OCI-M2 (cell line): ENCODE measurements around the gene STARD3.

ENCODE experiments used
- DNase-seq: peaks from one replicate; lab custom pipeline; 2025; ENCODE audit not compliant: unreplicated experiment; lab: John Stamatoyannopoulos, UW

STARD3 gene

DNA sequence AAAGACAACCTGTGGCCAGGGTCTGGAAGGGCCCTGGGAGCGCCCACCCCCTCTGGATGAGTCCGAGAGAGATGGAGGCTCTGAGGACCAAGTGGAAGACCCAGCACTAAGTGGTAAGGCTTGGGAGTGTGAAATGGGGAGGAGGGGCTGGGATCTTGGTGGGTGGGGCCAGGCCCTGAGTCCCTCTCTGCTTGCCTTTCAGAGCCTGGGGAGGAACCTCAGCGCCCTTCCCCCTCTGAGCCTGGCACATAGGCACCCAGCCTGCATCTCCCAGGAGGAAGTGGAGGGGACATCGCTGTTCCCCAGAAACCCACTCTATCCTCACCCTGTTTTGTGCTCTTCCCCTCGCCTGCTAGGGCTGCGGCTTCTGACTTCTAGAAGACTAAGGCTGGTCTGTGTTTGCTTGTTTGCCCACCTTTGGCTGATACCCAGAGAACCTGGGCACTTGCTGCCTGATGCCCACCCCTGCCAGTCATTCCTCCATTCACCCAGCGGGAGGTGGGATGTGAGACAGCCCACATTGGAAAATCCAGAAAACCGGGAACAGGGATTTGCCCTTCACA lies 1.2 kb upstream of the STARD3 start:
- no peak for DNase-seq

- DNase-seq: no peak
Observed at GRCh38 chr17:39636587-39636926, 387 bp upstream of the STARD3 start.

- no peak for DNase-seq
Observed at GRCh38 chr17:39638317-39638716, 1.4 kb downstream of the STARD3 start.

DNA sequence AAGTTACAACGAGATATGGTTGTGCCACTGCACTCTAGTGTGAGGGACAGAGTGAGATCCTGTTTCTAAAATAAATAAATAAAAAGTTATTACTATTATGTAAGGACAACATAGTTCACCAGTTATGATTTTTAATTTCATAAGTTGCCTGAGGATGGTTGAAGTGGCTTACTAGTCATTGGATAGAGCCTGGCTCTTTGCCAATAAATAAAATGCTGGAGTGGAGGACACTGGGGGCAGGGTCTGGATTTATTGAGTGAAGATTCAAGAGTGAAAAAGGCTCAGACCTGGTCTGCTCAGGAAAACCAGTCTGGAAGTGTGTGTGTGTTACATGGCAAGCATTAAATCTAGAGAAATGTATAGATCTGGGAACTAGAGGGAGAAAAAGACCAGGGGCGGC lies 2.1 kb downstream of the STARD3 start:
- DNase-seq: no peak

DNA sequence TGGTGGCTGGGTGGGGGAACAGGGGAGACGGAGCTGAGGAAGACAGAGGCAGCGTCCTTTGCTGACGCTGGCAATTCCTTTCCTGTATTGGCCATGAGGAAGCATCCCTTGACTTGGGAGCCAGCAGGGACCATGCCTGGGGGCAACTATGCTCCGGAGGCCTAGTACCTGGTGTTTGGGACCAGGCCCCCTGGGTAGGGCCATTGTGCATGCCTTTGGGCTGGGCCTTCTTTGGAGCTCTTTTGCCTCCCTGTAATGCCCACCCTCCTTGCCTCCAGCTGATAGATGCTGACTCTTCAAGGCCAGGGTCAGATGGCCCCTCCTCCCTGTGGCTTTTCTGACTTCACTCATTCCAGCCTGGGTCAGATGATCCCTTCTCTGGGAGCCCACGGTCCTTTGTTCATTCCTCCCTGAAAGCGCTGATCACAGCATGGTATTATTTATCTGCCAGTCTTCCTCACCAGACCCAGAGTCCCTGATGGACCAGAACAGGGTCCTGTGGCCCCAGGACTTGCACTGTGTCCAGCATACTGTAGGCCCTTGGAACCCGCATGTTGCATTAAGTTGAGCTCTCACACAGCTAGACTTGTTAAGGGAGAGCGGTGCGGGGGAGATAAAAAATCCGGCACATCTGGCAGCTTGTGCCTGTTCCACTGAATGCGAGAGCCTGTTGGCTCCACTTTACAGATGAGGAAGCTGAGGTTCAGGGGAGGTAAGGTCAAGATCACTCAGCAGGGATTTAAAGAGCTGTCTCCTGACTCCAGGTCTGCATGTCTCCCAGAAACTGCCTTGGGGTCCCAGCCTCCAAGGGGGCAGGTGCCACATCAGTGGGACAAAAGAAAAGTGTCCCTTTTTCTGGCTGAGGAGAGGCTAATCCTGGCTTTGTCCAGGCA lies 2.9 kb downstream of the STARD3 start:
- no peak for DNase-seq

GRCh38 chr17:39640591-39641031 lies 3.7 kb downstream of the STARD3 start:
- no peak for DNase-seq

DNA sequence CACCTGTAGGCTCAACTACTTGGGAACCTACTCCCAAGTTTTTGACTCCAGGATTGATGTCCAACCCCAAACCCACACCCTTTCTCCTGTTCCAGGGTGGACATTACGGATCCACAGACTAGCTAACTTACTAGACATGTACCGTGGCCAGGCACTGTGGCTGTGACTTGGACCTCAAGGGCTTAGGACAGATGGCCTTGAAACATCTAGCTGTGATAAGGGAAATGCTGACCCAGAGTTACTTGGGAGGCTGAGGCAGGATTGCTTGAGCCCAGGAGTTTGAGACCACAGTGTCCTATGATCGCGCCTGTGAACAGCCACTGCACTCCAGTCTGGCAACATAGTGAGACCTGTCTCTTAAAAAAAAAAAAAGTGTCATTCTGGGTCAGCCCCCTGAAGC lies 4.2 kb downstream of the STARD3 start:
- no peak for DNase-seq

- no peak for DNase-seq
Observed at GRCh38 chr17:39641883-39642282, 4.9 kb downstream of the STARD3 start.

DNA sequence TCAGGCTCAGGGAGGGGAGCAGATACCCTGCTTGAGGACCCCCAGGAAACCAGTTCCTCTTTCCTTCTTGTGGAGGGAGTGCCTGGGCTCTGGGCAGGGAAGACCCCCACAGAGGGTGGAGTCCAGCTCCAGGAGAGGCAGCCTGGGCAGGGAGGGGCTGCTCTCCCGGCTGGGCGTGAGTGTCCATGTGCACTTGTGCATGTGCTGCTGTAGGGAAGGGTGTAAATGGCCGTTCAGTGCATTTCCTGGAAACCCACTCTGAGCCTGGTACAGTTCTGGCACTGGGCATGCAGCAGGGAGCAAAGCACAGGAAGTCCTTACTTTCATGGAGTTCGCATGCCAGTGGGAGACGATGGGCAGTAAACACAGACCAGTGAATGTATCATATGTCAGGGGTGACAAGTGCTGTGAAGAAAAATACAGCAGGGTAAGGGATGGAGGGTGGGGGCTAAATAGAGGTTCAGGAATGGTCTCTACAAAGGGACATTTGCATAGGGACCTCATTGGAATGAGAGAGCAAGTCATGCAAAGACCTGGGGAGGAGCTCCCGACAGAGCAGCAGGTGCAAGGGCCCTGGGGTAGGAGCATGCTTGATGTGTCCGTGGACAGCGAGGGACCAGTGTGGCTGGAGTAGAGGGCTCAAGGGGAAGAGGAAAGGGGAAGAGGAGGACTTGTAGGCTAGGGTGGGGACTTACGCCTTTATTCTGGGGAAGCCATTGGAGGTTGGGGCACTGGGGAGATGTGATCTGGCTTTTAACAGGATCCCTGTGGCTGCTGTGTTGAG lies 5.5 kb downstream of the STARD3 start:
- DNase-seq: no peak

DNA sequence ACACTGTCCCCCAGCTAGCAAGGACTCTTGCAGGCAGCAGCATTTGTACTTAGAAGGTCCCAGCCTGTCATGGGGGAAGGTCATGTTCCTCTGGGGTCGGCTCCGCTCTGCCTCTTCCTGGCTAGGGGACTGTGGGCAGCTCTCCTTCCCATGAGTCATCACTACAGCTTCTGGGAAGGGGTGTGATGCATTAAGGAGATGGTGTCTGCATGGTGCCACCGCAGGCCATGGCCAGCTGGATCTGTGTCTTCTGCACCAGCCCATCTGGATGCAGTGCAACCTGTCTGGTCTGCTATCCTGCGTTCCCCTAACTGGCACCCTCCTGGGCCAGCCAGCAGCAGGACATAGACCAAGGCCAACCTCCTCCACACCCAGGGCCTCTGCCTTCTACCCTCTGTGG lies 6.3 kb downstream of the STARD3 start:
- DNase-seq: no peak

GRCh38 chr17:39647256-39647655 lies 10.3 kb downstream of the STARD3 start:
- DNase-seq: no peak

DNA sequence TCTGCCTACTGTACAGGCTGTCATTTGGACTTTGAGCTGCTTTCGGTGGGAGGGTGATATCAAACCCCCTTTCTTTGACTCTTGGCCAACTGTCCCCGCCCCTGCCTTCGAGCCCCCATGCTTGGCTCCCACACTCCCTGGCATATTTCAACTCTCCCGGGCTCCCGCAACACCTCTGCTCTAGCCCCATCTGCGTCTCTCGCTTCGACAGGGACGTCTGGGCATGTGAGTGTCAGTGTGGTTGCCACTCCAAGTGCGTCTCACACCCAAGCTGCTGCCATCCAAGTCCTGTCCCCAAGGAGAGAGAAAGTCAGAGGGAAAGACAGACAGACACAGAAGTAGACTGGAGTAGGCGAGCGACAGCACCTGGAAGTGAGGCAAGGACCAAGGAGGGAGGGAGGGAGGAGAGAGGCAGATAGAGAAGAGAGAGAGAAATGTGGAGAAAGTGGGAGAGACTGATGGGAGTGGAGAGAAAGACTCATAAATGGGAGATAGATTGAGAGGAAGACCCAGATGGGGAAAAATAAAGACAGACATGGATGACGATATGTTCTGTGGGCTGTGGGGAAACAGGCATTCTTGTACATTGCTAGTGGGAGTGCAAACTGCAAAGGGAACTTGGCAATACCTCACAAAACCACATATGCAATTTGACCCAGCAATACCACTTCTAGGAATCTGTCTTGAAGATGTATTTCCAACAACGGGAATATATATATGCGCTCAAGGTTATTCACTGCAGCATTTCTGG lies 11.8 kb downstream of the STARD3 start:
- no peak for DNase-seq

DNA sequence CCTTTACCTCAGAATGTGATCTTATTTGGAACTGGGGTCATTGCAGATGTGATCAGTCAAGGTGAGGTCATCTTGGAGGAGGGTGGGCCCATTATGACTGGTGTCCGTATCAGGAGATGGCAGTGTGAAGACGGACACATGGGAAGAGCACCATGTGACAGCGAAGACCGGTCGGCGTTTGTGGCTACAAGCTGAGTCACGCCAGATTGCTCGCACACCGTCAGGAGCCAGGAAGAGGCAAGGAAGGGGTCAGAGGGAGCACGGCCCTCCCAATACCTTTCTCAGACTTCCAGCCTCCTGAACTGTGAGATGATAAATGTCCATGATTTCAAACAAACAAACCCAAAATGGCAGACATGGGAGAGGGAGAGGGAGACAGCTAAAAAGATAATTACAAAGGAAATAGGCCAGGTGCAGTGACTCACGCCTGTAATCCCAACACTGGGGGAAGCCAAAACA lies 13.2 kb downstream of the STARD3 start:
- no peak for DNase-seq

GRCh38 chr17:39651923-39652586 lies 15.1 kb downstream of the STARD3 start:
- no peak for DNase-seq

- no peak for DNase-seq
Observed at GRCh38 chr17:39652587-39653315, 15.8 kb downstream of the STARD3 start.

GRCh38 chr17:39653316-39653661 lies 16.3 kb downstream of the STARD3 start:
- DNase-seq: no peak

DNA sequence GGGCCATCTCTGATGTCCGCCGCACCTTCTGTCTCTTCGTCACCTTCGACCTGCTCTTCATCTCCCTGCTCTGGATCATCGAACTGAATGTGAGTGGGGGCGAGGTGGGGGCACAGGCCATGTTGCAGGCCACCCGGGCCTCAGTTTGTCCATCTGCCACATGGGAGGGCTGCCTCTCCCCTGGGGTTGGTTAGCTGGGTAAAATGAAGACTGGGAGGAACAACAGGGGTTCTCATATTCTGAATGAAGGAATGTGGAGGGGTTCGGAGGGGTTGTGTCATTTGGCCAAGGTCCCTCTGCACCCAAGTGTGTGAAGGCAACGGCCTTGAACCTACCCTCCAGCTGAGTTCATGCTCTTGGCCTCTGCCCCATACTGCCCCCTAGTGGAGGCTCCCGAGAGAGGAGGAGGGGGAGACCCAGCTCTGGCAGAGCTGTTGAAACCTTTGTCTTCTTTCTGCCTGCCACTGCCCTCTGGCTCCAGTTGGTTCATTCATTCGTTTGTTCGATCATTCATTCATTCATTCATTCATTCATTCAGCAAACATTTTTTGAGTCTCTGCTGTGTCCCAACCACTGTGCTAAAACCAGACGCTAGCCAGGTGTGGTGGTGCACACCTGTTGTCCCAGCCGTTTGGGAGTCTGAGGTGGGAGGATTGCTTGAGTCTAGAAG lies 16.9 kb downstream of the STARD3 start:
- no peak for DNase-seq

DNA sequence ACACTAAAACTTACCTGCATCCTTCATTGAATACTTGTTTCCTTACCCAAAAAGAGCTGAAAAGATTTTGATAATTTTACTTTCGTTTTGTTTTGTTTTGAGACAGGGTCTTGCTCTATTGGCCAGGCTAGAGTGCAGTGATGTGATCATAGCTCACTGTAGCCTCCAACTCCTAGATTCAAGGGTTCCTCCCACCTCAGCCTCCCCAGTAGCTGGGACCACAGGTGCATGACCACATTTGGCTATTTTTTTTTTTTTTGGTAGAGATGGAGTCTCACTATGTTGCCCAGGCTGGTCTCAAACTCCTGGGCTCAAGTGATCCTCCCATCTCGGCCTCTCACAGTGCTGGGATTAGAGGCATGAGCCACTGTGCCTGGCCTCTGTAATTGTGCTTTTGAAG lies 18.2 kb downstream of the STARD3 start:
- DNase-seq: no peak

GRCh38 chr17:39658346-39658745 lies 21.4 kb downstream of the STARD3 start:
- DNase-seq: no peak

DNA sequence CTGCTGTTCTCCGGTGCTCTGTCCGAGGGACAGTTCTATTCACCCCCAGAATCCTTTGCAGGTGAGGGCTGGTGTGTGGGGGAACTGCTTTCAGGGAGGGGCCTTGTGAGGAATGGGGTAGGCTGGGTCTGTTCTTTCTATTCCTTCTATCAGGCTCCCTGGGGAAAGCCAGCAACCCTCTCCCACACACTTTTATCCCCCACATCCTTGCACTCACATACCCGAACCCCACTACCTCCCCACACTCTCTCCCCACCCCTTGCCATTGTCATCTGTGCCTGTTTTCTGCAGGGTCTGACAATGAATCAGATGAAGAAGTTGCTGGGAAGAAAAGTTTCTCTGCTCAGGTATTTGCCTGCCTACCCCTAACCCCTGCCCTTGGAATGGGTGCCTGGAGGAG lies 21.8 kb downstream of the STARD3 start:
- no peak for DNase-seq
